Uterus (tissue), 2 donors: ENCODE data around the gene SRGAP2C.
"Not testable (repeated sequence)": the region's sequence is repeated elsewhere in the genome, so short reads cannot be mapped to it uniquely, and the experiment has no call there.

ENCODE experiments used
- CTCF ChIP-seq, 4 experiments: fragments of 200-600 bp in 2 of 4; fragments of 450-650 bp in 2 of 4; sonication (generic) in 2 of 4; IDR thresholded peaks; one replicate each; pipeline ENCODE4 v1.5.1; 2016 to 2019; ENCODE audit warnings: antibody characterized with exemption in 4 of 4, mild to moderate bottlenecking in 2 of 4, moderate library complexity in 1 of 4
- POLR2A ChIP-seq, 2 donors: fragments of 450-650 bp; IDR thresholded peaks; one replicate each; pipeline ENCODE4 v1.6.1; 2016; ENCODE audit warnings: antibody characterized with exemption in 2 of 2, mild to moderate bottlenecking in 1 of 2, moderate library complexity in 1 of 2

GRCh38 chr1:121365316-121365715 is 180.5 kb downstream of the SRGAP2C start:
- not testable (repeated sequence) for TF ChIP-seq CTCF, POLR2A (IDR thresholded peaks at IDR 0.05)
